Kidney (tissue), 14 donors: Measurements from ENCODE around the gene HEYL. TPM values are rescaled to one million over a fixed set of nuclear protein-coding genes. Genes with fewer than 3 reads are reported as not detected.
A peak's percentile ranks its signal among the peaks of the same experiment; 100 is the strongest.

Experiments
- DNase-seq, 5 donors: peaks; one replicate each; pipeline ENCODE4 v3.0.0-alpha.2; 2013 to 2020
- FAIRE-seq: peaks from 2 replicates; lab custom pipeline; 2012; peaks lifted over from hg19 to GRCh38; lab: Jason Lieb, UNC
- H3K27ac ChIP-seq, 2 donors: one replicate each; pipeline ENCODE4 v1.7.0; 2013; ENCODE audit warnings: low read depth in 2 of 2, low read length in 2 of 2, inconsistent platforms in 1 of 2
- H3K27me3 ChIP-seq: one replicate; pipeline ENCODE4 v1.7.1; 2013; ENCODE audit warnings: low read length, inconsistent platforms; ENCODE audit not compliant: control insufficient read depth, insufficient read depth
- H3K36me3 ChIP-seq, 3 donors: one replicate each; pipeline versions ENCODE4 v1.7.0 to v1.7.1; 2013; ENCODE audit warnings: low read length in 3 of 3, control low read depth in 1 of 3, inconsistent platforms in 1 of 3; ENCODE audit not compliant: insufficient read depth in 3 of 3, control insufficient read depth in 2 of 3
- H3K4me1 ChIP-seq, 3 donors: one replicate each; pipeline versions ENCODE4 v1.7.0 to v1.7.1; 2013; ENCODE audit warnings: low read length in 3 of 3, inconsistent platforms in 1 of 3, low read depth in 1 of 3; ENCODE audit not compliant: control insufficient read depth in 2 of 3, insufficient read depth in 2 of 3
- H3K4me3 ChIP-seq, 3 donors: one replicate each; pipeline versions ENCODE4 v1.7.0 to v1.8.1; 2013; ENCODE audit warnings: low read length in 3 of 3, control low read depth in 1 of 3, inconsistent platforms in 1 of 3
- H3K9ac ChIP-seq, 3 donors: one replicate each; pipeline versions ENCODE4 v1.7.0 to v1.7.1; 2013; ENCODE audit warnings: low read length in 3 of 3, control low read depth in 1 of 3, inconsistent platforms in 1 of 3
- H3K9me3 ChIP-seq, 3 donors: one replicate each; pipeline versions ENCODE4 v1.7.0 to v1.7.1; 2013; ENCODE audit warnings: low read length in 3 of 3, control low read depth in 1 of 3, inconsistent platforms in 1 of 3; ENCODE audit not compliant: control insufficient read depth in 2 of 3, insufficient read depth in 1 of 3
- intact Hi-C: fragments of 100-400 bp; cut with DNase I; formaldehyde crosslinking; loops from one replicate; pipeline ENCODE4 v1.11.1; 2022
- polyA plus RNA-seq: library from polyadenylated mRNA; stranded (reverse); fragments of 350-450 nt; fragmentation: Illumina TruSeq; extraction: RNeasy Lipid Tissue Mini Kit (QIAGEN cat#74804); gene quantifications from one replicate; pipeline ENCODE4 v1.2.3, GENCODE V29; 2014; ENCODE audit warnings: low read depth, low replicate concordance; ENCODE audit not compliant: insufficient read depth
- total RNA-seq: library from RNA; stranded (reverse); fragmentation: NEBNext Ultra II Directional; extraction: Animal tissue kit (Norgen Biotek cat#: 25700); gene quantifications from one replicate; pipeline ENCODE4 v1.2.1, GENCODE V29; 2021
- TF ChIP-seq, protein P1 (sequence below): IDR thresholded peaks from 3 replicates; pipeline ENCODE4 v1.5.1; 2012; ENCODE audit warnings: mild to moderate bottlenecking, moderate library complexity, borderline replicate concordance; ENCODE audit not compliant: insufficient read depth; ENCODE audit errors: extremely low read depth
- donor health status: control.
- donor health status: control.
- donor health status: control.
- donor health status: control.
- donor health status: control.
- donor health status: DM: yes; HTN: yes; CAD: no.
- donor health status: Normal renal cell carcinoma (clear cell type).

Gene HEYL
- total and polyA plus RNA-seq, 2 donors from 2014 or later: 7.2 to 32.8 TPM

DNA sequence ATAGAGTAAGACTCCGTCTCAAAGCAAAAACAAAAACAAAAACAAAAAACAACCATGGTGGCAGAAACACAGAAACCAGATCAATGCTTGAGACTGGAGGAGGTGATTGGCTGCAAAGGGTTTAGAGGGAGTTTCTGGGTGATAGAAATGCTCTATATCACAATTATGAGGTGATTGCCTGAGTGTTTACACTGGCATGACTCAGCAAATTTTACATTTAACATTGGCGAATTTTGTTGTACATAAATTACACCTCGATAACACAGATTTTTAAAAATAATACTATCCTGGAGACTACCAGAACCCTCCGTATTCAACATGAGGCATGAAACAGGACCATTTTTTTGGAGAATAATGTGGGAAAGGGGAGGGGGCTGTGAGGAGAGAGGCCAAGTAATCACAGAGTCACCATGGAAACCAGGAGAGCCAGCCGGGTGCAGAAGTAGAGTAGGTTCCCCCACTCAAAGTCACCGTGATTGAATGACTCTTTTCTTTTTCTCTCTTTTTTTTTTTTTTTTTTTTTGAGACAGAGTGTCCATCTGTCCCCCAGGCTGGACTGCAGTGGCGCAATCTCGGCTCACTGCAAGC is 24.3 kb downstream of the HEYL start:
- DNase-seq: peak in 1 of 5 donors; percentile 12
- H3K27ac ChIP-seq: no peak overlapping the region
- TF ChIP-seq, protein P1, sequence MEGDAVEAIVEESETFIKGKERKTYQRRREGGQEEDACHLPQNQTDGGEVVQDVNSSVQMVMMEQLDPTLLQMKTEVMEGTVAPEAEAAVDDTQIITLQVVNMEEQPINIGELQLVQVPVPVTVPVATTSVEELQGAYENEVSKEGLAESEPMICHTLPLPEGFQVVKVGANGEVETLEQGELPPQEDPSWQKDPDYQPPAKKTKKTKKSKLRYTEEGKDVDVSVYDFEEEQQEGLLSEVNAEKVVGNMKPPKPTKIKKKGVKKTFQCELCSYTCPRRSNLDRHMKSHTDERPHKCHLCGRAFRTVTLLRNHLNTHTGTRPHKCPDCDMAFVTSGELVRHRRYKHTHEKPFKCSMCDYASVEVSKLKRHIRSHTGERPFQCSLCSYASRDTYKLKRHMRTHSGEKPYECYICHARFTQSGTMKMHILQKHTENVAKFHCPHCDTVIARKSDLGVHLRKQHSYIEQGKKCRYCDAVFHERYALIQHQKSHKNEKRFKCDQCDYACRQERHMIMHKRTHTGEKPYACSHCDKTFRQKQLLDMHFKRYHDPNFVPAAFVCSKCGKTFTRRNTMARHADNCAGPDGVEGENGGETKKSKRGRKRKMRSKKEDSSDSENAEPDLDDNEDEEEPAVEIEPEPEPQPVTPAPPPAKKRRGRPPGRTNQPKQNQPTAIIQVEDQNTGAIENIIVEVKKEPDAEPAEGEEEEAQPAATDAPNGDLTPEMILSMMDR: no peak
- H3K9me3 ChIP-seq: no peaks in the 10 kb centered on the region
- H3K4me3 ChIP-seq: no peak overlapping the region
- H3K9ac ChIP-seq: no peak overlapping the region
- H3K4me1 ChIP-seq: no peaks in the 10 kb centered on the region
- no peaks in the 10 kb centered on the region for H3K36me3 ChIP-seq
- H3K27me3 ChIP-seq: no peaks in the 10 kb centered on the region
- intact Hi-C loops: no loop called here
- no peak for FAIRE-seq

DNA sequence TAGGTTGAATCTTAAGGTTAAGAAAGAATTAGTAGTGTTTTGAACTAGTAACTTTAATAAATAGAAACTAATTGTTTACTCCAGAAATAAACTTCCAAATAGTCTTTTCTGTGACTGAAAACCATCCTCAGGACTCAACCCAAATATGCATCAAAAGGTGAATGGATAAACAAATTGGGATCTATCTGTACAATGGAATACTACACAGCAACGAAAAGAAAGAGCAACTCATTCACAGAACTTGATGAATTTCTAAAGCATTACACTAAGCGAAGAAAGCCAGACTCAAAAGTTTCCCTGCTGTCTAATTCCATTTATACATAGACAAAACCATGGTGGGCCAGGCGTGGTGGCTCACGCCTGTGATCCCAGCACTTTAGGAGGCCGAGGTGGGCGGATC is 25.0 kb downstream of the HEYL start:
- no peaks in the 10 kb centered on the region for H3K36me3 ChIP-seq
- DNase-seq (no peak), FAIRE-seq (no peak)
- intact Hi-C loops: no loop called here
- TF ChIP-seq, protein P1: no peak
- no peak overlapping the region for H3K9ac ChIP-seq
- no peaks in the 10 kb centered on the region for H3K4me1 ChIP-seq
- no peaks in the 10 kb centered on the region for H3K27me3 ChIP-seq
- H3K9me3 ChIP-seq: no peaks in the 10 kb centered on the region
- no peak overlapping the region for H3K27ac ChIP-seq
- no peak overlapping the region for H3K4me3 ChIP-seq

DNA sequence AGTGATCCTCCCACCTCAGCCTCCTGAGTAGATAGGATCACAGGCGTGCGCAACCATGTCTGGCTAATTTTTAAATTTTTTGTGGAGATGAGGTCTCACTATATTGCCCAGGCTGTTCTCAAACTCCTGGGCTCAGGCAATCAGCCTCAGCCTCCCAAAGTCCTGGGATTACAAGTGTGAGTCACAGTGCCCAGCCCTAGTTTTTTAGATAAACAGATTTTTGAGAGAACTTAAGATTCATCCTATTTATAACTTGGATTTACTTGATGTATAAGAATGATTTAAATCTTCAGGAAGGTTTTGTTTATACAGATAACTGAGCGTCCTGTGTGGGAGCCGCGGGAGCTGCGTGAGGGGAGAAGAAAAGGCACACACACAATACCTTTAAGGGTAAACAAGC is 26.2 kb downstream of the HEYL start:
- Histone ChIP-seq H3K4me1 (no peaks in the 10 kb centered on the region), H3K36me3 (no peaks in the 10 kb centered on the region), H3K9ac (no peak overlapping the region), H3K27me3 (no peaks in the 10 kb centered on the region), H3K9me3 (no peaks in the 10 kb centered on the region), H3K27ac (no peak overlapping the region), H3K4me3 (no peak overlapping the region)
- FAIRE-seq (no peak), DNase-seq (peak in 1 of 5 donors; percentile 2)
- TF ChIP-seq, protein P1: no peak
- intact Hi-C loops: no loop called here
